Neural crest cell (in vitro differentiated cells): ENCODE results near the gene ABCC10. TPM values are rescaled to one million over a fixed set of nuclear protein-coding genes. Genes with fewer than 3 reads are reported as not detected.
"Not testable (repeated sequence)": the region's sequence is repeated elsewhere in the genome, so short reads cannot be mapped to it uniquely, and the experiment has no call there.

ENCODE experiments used
- DNase-seq: peaks from one replicate; pipeline ENCODE4 v3.0.0; 2021; ENCODE audit warnings: low read depth, mixed read lengths, low spot score
- H3K27ac Mint-ChIP-seq: one replicate; pipeline ENCODE4 v1.8.0; 2021; ENCODE audit warnings: mild to moderate bottlenecking, mixed read lengths; ENCODE audit not compliant: unreplicated experiment
- H3K27me3 Mint-ChIP-seq: 2 replicates; pipeline ENCODE4 v1.8.0; 2021; ENCODE audit warnings: low read depth, mild to moderate bottlenecking, mixed read lengths
- H3K36me3 Mint-ChIP-seq: 2 replicates; pipeline ENCODE4 v1.8.0; 2021; ENCODE audit warnings: low read depth, mild to moderate bottlenecking, mixed read lengths
- H3K4me1 Mint-ChIP-seq: 2 replicates; pipeline ENCODE4 v1.8.0; 2021; ENCODE audit warnings: mixed read lengths
- H3K4me3 Mint-ChIP-seq: one replicate; pipeline ENCODE4 v1.8.0; 2021; ENCODE audit warnings: mild to moderate bottlenecking, mixed read lengths
- H3K9me3 Mint-ChIP-seq: 2 replicates; pipeline ENCODE4 v1.8.0; 2021; ENCODE audit warnings: mixed read lengths
- microRNA-seq: library from miRNA; unstranded; fragments of <30 nt; microRNA quantifications from one replicate; pipeline ENCODE4, GENCODE V29; 2020
- total RNA-seq: library from RNA; stranded (reverse); gene quantifications from 2 replicates; pipeline ENCODE4 v1.2.1, GENCODE V29; 2021
- TF ChIP-seq, protein P1 (sequence below): fragments of 200-600 bp; sonication (generic); conservative IDR thresholded peaks from 2 replicates; pipeline ENCODE4 v1.5.0; 2021; ENCODE audit warnings: antibody characterized with exemption, mild to moderate bottlenecking

ABCC10 gene
- total RNA-seq, 1 donor from 2014 or later, result 34.1 TPM

DNA sequence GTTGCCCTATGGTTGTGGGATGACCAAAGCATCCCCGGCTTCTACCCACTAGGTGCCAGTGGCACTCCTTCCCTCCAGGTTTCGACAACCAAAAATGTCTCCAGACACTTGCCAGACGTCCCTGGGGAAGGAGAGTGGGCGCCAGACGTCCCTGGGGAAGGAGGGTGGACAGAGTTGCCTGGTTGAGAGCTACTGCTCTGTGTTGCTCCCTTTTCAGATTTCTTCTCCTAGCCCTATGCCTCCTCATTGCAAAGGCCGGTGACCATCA is 69.7 kb downstream of the ABCC10 start:
- Mint-ChIP-seq H3K36me3 (peaks cover 4% of the 10 kb centered on the region), H3K4me1 (peaks cover 16% of the 10 kb centered on the region), H3K4me3 (no peak overlapping the region), H3K27ac (no peak overlapping the region), H3K9me3 (no peaks in the 10 kb centered on the region), H3K27me3 (no peaks in the 10 kb centered on the region)
- TF ChIP-seq, protein P1, sequence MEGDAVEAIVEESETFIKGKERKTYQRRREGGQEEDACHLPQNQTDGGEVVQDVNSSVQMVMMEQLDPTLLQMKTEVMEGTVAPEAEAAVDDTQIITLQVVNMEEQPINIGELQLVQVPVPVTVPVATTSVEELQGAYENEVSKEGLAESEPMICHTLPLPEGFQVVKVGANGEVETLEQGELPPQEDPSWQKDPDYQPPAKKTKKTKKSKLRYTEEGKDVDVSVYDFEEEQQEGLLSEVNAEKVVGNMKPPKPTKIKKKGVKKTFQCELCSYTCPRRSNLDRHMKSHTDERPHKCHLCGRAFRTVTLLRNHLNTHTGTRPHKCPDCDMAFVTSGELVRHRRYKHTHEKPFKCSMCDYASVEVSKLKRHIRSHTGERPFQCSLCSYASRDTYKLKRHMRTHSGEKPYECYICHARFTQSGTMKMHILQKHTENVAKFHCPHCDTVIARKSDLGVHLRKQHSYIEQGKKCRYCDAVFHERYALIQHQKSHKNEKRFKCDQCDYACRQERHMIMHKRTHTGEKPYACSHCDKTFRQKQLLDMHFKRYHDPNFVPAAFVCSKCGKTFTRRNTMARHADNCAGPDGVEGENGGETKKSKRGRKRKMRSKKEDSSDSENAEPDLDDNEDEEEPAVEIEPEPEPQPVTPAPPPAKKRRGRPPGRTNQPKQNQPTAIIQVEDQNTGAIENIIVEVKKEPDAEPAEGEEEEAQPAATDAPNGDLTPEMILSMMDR, result no peak
- DNase-seq, result no peak

DNA sequence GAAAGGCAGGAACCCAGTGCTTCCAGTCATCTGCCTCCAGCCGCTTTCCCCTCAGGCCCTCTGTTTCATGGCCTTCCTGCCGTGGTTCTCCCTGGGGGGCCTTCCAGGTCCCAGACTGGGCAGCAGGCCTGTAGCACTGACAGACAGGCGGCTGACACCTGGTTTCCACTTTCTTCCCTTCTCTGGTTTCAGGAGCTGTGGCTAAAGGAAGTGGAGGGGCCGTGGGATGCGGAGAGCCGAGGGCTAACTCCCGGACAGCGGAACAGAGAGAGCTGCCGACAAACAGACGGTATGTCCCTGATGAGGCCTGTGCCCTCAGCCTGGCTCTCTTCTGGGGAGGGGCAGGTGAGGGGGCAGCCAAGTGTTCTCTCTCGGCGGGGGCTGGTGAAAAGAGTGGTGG is 70.3 kb downstream of the ABCC10 start:
- H3K36me3 Mint-ChIP-seq, result peaks cover 5% of the 10 kb centered on the region
- TF ChIP-seq, protein P1, result no peak
- DNase-seq, result no peak
- no peak overlapping the region for H3K27ac Mint-ChIP-seq
- no peak overlapping the region for H3K4me3 Mint-ChIP-seq
- no peaks in the 10 kb centered on the region for H3K27me3 Mint-ChIP-seq
- H3K4me1 Mint-ChIP-seq, result peaks cover 13% of the 10 kb centered on the region
- no peaks in the 10 kb centered on the region for H3K9me3 Mint-ChIP-seq

DNA sequence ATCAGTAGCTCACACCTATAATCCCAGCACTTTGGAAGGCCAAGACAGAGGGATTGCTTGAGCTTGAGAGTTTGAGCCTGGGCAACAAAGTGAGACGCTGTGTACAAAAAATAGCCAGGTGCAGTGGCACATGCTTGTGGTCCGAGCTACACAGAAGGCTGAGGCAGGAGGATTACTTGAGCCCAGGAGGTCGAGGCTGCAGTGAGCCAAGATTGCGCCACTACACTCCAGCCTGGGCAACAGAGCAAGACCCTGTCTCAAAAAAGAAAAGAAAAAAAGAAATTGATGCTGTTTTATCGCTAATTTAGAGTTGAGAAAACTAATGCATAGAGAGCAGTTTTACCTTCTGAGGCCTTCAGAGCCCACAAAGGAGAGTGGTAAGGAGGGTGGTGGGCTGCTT is 71.0 kb downstream of the ABCC10 start:
- not testable (repeated sequence) for DNase-seq, H3K36me3 Mint-ChIP-seq, H3K27me3 Mint-ChIP-seq, H3K27ac Mint-ChIP-seq, H3K4me3 Mint-ChIP-seq, H3K9me3 Mint-ChIP-seq
- H3K4me1 Mint-ChIP-seq, result peaks cover 13% of the 10 kb centered on the region

DNA sequence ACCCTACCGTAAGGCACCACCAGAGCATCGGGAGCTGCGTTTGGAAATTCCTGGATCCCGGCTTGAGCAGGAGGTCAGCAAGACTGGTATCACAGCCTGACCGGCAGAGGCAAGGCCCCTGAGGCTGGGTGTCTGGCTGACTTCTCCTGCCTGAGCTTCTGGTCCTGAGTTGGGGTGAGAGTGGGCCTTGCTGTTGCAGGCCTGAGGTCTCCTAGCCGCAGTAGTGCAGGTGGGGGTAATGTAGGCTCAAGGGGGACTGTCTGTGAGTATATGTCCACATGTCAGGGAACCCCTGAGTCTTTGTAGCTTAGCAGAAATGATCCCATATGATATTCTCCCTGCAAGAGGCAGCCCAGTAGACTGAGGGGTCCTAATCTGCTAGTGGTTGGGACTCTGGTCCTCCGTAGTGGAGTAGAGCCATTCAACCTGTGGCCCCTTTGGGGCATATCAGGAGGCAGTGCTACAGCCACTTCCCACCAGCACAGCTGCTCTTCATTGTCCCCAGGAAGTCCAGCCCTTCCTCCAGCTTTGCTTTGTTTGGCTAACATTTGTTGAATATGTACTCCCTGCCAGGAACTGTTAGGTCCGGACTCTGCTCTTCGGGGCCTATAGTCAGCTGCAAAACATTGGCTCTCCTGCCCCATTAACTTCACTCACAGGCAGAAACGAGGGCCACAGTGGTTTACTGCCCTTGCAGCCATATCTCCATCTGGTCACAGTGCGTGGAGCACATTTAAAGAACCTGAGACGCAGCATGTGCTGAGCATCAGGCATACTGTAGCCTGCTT is 71.9 kb downstream of the ABCC10 start:
- Mint-ChIP-seq H3K27ac (peak overlapping the region; percentile 57), H3K9me3 (no peaks in the 10 kb centered on the region), H3K27me3 (no peaks in the 10 kb centered on the region), H3K4me3 (no peak overlapping the region), H3K4me1 (peaks cover 8% of the 10 kb centered on the region), H3K36me3 (peaks cover 7% of the 10 kb centered on the region)
- TF ChIP-seq, protein P1, result no peak
- no peak for DNase-seq

Small RNA genes within 50 kb of the gene (microRNA-seq; reads per million reads assigned to microRNA genes)
- 1.8 reads per million for gene MIR6780B

Other genes with a start within 250 kb of the ABCC10 start
- 37.2 and 37.5 TPM in 2 replicates for gene CUL9, start 245.3 kb upstream of the ABCC10 start, total RNA-seq
- 50.3 and 55.1 TPM in 2 replicates for gene DNPH1, start 198.1 kb upstream of the ABCC10 start, total RNA-seq
- gene TTBK1, start 184.1 kb upstream of the ABCC10 start, total RNA-seq, result 5.1 and 5.4 TPM in 2 replicates
- gene SLC22A7, start 129.3 kb upstream of the ABCC10 start, total RNA-seq, result 0.37 TPM in 1 of 2 replicates, not detected in the other
- 2.0 and 2.6 TPM in 2 replicates for gene CRIP3, start 118.7 kb upstream of the ABCC10 start, total RNA-seq
- gene ZNF318, start 57.9 kb upstream of the ABCC10 start, total RNA-seq, result 26.2 and 26.6 TPM in 2 replicates
- gene DLK2, start 28.0 kb downstream of the ABCC10 start, total RNA-seq, result 1.5 and 1.6 TPM in 2 replicates
- gene TJAP1, start 50.0 kb downstream of the ABCC10 start, total RNA-seq, result 47.3 and 52.1 TPM in 2 replicates
- 2.1 and 2.7 TPM in 2 replicates for gene LRRC73, start 82.8 kb downstream of the ABCC10 start, total RNA-seq
- gene YIPF3, start 89.4 kb downstream of the ABCC10 start, total RNA-seq, result 85.7 and 93.0 TPM in 2 replicates
- 45.8 and 60.8 TPM in 2 replicates for gene POLR1C, start 89.5 kb downstream of the ABCC10 start, total RNA-seq
- 99.6 and 105 TPM in 2 replicates for gene XPO5, start 148.5 kb downstream of the ABCC10 start, total RNA-seq
- gene POLH, start 148.6 kb downstream of the ABCC10 start, total RNA-seq, result 19.1 and 22.2 TPM in 2 replicates
- 70.0 and 70.6 TPM in 2 replicates for gene GTPBP2, start 201.7 kb downstream of the ABCC10 start, total RNA-seq
- gene MAD2L1BP, start 208.3 kb downstream of the ABCC10 start, total RNA-seq, result 43.2 and 43.5 TPM in 2 replicates
- 0.57 and 0.63 TPM in 2 replicates for gene RSPH9, start 217.5 kb downstream of the ABCC10 start, total RNA-seq